Activated T-helper 1 cell treated with Interleukin-2 at 50 U/mL for 16 hours (primary cell): ENCODE measurements around the gene NRG3.

Source experiments
- DNase-seq: peaks from one replicate; pipeline ENCODE4 v3.0.0-alpha.2; 2020; ENCODE audit warnings: low read depth

The NRG3 gene

GRCh38 chr10:83012866-83013265, 1137.9 kb downstream of the NRG3 start:
- no peak for DNase-seq

- no peak for DNase-seq
Measured at GRCh38 chr10:83017076-83017867, 1142.3 kb downstream of the NRG3 start.

GRCh38 chr10:83023662-83024061, 1148.7 kb downstream of the NRG3 start:
- DNase-seq = no peak
